ENCODE measurements around the gene SLC25A27.
A peak's percentile ranks its signal among the peaks of the same experiment; 100 is the strongest.
"Not testable (repeated sequence)": the region's sequence is repeated elsewhere in the genome, so short reads cannot be mapped to it uniquely, and the experiment has no call there.

The SLC25A27 gene, protein sequence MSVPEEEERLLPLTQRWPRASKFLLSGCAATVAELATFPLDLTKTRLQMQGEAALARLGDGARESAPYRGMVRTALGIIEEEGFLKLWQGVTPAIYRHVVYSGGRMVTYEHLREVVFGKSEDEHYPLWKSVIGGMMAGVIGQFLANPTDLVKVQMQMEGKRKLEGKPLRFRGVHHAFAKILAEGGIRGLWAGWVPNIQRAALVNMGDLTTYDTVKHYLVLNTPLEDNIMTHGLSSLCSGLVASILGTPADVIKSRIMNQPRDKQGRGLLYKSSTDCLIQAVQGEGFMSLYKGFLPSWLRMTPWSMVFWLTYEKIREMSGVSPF

DNA sequence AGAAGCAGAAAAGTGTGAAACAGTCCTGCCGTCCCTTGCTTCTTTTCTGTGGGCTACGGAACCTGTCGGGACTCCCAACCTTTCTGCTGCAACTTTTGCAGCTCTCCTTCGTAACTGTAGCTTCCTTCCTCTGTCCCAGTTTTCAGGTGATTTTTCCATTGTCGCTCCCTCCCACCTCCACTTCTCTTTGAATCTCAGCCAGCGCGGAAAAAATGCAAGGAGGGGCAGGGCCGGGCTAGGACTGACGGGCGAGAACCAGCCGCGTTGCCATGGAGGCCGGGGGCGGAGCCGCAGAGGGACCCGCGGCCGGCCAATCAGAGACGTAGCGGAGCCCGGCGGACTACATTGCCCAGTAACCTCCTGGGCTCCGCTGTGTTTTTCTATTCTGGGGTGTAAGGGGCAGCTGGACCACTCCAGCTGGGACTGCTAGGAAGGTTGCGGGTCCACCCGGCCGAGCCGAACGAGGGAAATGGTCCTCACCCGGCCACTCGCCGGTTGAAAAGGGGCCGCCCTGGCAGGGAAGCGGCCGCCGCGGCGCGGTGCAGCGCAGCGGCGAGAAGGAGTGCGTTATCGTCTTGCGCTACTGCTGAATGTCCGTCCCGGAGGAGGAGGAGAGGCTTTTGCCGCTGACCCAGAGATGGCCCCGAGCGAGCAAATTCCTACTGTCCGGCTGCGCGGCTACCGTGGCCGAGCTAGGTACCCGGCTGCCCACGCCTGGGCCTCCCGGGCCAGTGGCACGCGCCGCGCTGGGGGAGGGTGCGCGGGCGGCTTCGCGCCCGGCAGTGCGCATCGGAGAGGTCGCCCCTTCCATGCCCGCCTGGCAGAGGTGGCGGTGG is at the start of gene SLC25A27, which contains the start of gene CYP39A1:
TSS of gene SLC25A27 (plus strand) at position 373 of the 836 bp plus-strand sequence. CDS start at position 591, 218 bp downstream.
TSS of gene CYP39A1 (minus strand) at position 216 of the 836 bp plus-strand sequence. CDS start 236 bp downstream, outside the sequence.
- DNase-seq (ENCODE audit: low read depth), result peak; percentile 86

DNA sequence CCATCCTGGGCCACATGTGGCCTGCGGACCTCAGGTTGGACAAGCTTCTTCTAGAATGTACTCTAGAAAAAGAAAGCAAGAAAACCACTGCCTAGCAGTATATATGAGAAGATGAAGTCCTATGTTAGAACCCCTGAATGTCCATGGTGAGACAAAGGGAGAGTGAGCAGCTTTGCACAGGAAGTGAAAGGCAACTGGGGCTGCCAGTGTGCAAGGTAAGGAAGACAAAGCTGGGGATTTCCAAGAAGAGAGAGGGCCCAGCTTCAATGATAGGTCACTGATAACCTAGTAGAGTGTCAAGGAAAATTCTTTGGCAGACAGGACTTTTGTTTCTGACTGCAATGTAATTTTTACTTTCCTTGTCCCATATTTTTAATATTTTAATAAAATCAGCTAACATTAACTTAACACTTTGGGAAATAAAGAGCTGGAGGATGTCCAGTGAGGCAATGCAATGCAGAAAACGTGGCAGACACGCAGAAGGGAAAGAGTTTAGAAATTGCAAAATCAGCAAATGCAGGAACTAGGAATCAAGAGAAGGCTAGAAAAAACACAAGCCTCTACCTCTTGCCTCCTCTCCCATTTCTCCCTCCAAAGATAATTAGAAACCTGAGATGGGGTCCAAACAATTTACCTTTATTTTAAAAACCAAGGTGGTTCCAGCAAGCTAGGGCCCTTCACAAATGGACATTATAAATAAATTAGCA is 47.5 kb upstream of the SLC25A27 start:
- no peak for DNase-seq (ENCODE audit: low read depth)

DNA sequence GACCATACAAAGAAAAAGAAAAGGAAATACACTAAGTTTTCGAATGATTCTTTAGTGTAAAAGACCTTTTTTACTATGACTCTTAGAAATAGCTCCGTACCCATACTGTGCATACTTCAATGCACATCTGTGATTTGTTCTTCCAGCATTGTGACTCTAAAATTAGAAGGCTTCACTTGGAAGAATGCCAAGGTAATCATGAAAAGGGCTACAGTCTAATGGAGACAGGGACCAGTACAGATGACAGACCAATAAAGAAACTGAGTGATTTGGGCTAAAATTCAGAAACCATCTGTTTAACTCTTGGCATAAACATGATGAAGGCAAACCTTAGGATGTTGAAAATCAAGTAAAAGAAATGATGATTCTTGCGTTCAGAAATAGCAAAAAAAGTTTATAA is 46.4 kb upstream of the SLC25A27 start:
- DNase-seq (ENCODE audit: low read depth), result no peak

DNA sequence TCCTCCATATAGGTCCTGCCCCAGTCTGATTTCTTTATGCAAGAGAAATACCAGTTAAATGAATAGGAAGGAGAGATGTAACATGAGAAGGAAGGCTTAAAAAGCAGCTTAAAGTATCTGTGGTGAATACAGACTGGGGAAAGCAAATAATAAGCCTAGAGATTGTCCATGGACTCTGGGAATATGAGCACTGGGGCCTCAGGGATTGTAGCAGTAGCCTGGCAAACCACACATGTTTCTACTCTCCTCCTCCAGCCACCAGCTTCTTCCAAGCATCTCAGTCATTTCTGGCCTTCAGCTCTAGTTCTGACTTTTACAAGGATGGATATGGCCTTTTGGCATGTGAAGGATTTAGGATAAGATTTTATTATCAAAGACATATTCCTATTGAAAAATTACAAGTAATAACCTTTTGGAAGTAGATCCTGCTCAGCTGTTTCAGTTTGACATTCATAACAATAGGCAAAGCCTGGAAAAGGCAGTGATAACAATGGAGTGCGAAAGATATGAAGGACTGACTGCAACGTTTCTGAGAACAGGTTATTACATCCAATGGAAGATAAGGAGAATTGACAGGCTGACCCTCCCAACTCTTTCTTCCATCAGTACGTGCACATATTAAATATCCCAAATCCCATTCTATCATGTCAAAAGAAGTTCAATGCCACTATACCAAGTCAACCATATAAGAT is 41.8 kb upstream of the SLC25A27 start:
- DNase-seq (ENCODE audit: low read depth), result no peak

DNA sequence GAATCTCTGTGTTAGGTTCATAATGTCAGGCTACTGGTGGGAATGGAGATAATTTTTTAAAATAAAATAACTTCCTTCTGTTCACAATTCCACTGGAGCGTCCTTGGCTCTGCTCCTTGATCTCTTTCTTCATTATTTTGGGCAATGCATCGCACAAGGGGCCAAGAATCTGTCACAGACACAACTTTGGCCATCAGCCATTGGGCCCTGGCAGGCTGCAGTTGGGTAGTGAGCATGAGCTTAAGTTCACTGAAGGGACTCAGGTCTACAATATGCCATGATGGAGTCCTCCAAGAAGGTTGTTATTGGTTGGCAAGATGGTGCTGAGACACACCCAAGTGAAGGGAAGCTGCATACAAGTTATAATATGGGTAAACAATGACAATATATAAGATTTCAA is 40.1 kb upstream of the SLC25A27 start:
- DNase-seq (ENCODE audit: low read depth), result peak; percentile 25

DNA sequence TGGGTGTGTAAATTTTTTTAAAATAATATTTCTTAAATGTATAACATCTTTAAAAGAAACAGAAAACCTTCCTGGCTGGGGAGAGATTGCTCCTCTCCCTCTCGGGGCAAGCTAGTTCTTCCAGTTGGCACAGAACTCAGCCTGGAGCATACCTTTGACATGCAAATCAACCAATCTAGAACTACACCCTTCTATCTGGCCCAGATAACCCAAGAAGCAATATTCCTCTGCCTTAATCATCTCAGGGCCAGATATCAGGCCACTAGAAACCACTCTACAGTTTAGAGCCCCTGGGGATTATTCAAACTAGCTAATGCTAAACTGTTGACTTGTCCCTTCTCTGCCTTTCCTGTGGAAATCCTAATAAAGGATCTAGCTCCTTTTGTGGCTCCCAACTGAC is 34.0 kb upstream of the SLC25A27 start:
- DNase-seq (ENCODE audit: low read depth), result no peak

DNA sequence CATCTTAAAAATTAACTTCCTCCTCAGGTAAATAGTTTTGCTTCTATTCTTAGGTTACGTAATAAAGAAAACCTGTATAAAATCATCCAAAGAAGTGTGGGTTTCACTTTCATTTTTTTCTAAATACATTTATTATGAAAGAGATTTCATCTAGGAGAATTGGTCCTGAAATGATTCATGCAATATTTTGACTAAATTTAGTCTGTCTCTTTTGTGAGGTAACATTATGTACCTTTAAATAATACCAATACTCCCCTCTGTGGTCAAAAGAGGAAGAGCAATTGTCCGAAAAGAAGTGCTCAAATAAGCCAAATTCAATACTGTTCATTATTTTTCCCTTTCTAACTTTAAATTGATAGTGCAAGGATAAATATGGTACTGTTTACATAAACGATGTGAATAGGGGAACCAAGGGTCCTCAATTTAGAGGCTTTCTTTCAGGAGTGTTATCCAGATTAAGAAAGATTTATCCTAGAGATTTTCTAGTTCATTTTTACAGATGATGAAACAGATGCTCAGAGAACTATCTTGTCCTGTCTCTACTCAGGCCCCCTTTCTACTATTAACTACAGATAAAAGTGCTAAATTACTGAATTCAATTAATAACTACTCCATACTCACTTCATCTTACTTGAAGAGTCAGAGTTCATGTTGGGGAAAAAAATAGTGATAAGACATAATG is 26.4 kb upstream of the SLC25A27 start:
- peak; percentile 43 for DNase-seq (ENCODE audit: low read depth)

DNA sequence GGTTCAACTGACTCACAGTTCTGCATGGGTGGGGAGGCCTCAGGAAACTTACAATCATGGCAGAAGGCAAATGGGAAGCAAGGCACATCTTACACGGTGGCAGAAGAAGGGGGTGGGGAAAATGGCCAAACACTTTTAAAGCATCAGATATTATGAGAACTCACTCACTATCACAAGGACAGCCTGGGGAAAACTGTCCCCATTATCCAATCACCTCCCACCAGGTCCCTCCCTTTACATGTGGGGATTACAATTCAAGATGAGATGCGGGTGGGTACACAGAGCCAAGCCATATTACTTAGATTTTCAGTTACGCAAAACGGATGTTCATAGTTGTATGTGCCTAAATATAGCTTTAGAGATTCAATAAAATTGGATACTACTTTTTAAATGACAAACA is 25.8 kb upstream of the SLC25A27 start:
- DNase-seq (ENCODE audit: low read depth), result no peak

DNA sequence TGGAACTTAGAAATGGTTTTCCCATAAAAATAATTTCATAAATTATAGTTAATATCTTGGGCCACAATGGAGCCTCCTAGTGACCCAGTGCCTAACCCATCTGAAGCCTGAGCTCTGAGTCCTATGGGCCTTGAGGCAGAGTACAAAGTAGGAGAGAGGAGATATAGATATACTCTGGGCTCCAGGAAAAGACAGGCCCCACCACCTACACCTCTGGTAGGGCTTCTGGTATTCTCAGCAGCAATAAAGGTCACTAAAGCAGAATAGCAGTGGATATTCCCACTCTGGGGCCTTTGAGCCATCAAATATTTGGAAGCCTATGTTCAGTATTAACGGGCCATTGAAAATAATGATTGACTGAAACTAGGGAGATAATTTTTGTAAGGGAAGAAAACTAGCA is 24.3 kb upstream of the SLC25A27 start:
- no peak for DNase-seq (ENCODE audit: low read depth)

DNA sequence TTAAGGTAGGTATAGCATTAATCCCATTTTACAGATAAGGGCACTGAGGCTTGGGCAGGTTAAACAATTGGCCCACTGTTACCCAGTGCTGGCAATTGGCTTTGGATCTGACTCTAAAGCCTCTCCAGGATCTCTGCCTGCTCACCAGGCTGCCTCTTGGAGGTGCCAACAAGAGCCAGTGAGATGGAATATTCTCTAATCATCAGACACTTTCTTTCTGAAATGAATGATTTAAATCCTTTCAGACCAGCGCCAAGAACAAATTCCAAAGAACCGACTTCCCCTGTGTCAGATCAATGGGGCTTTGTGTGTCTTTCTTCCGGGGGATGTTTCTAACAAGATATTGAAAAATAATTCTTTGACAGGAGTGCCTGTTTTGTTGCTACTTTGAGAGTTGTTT is 23.8 kb upstream of the SLC25A27 start:
- no peak for DNase-seq (ENCODE audit: low read depth)

DNA sequence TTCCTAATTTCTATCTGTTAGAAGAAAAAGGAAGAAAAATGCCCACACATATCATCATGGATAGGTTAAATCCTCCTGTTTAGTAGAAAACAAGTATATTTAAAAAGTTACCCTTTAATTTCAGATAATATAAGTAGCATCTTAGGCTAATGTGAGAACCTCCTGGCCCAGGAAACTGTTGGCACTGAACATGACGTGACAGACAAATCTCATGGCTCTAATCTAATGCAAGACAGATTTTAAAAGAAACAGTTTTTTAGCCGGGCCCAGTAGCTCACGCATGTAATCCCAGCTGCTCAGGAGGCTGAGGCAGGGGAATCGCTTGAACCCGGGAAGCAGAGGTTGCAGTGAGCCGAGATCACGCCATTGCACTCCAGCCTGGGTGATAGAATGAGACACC is 23.1 kb upstream of the SLC25A27 start:
- DNase-seq (ENCODE audit: low read depth), result no peak

DNA sequence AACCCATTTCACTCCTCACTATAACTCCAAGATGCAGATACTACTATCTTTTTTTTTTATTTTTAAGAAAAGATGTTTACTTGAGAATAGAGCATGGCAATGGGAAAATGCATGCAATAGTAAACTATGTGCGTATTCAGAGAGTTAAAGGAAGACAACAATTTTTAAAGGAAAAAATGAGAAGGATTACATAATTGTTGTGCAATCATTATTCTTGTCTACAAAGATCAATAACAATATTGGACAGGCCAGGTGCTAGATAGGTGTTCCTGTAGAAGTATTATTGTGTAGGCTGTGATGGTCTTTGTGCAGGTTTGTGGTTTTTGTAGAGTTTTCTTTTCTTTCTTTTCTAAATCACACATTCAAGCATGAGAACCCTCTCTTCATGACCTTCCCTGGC is 20.7 kb upstream of the SLC25A27 start:
- no peak for DNase-seq (ENCODE audit: low read depth)

DNA sequence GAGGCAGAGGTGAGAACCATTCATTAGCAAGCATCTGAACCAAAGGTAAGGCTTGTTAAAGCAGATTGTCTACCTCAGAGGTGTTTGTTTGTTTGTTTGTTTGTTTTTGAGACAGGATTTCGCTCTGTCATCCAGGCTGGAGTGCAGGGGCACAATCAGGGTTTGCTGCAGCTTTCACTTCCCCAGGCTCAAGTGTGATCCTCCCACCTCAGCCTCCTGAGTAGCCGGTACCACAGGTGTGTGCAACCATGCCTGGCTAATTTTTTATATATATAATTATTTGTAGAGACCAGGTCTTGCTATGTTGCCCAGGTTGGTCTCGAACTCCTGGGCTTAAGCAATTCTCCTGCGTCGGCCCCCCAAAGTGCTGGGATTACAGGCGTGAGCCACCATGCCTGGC is 17.3 kb upstream of the SLC25A27 start:
- DNase-seq (ENCODE audit: low read depth), result no peak

DNA sequence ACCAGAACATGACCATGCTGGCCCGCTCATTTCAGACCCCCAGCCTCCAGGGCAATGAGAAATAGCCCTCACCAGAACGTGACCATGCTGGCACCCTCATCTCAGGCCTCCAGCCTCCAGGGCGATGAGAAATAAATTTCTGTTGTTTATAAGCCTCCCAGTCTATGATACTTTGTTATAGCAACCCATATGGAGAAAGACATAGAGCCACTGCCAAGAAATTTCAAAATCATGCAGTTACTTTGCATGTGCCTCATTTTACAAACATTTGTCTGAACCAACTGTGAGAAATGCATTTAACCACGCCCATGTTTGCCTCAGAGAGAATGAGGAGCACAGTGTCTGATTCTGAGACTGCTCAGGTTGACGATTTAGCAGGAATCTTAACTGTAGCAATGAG is 15.6 kb upstream of the SLC25A27 start:
- DNase-seq (ENCODE audit: low read depth), result peak; percentile 95

DNA sequence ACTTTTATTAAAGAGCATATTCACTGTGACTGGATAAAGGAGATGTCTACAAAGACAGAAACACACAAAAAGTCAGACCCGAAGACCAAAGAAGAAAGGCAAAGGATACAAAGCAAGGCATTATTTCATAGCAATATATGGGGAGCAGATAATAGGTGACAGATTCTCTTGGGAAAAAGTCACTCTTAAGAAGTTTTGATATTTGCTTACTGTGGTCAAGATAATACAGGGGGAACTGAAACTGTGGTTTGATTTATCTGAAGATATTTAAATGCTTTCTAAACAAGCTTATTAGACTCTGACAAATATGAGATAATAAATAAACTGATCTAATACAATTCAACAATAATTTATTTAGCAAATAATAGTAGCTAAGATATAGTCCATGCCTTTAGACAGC is 14.8 kb upstream of the SLC25A27 start:
- DNase-seq (ENCODE audit: low read depth), result no peak

DNA sequence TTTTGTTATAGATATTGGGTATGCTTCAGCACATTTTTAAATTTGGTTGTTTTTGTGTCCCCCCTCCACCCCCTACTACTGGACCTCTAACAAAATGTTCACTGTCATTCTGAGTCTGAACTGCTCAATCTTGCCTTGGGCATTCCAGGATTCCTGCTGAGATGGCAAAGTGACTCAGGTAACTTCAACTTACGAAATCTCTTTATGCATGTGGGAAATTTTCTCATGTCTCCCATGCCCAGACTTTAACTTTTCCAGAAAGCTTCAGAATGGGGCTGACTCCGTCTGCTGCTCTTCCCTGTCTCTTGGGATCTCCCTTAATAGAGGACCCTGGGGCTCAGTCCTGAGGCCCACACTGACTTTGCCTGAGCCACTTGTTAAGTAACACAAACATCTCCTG is 14.1 kb upstream of the SLC25A27 start:
- no peak for DNase-seq (ENCODE audit: low read depth)

DNA sequence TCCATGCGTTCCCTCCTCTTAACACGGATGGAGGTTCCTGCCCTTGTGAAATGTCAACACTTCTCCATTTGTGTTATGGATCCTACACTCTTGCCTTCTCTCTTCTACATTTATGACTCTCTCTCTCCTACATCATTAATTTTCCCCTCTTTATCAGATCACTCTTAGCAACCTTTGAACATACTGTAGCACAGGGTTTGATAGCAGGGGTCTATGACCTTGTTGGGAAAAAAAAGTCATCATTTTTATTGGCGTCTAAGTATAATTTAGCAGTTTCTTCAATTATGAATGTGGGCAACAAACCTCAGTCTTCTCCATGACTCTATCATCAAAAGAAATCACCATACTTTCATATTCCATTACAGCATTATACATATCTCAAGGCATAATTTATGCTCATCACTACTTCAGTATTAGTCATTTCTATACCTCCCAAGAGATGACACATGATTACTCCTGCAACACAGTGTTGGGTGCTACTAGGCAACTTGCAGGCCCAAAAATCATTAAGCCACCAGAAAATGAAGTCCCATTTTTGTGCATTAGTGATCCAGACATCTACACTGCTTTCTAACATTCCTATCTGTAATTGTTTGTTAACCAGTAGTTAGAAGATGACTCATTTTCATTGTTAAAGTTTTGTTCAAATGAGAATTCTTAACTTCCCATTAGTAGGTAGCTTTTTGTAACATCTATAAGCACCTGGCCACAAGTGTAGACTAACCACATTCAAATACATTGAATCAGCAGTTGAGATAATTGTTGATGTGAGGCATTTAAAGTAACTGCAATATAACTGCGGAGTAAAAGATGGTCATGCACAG is 9.6 kb upstream of the SLC25A27 start:
- no peak for DNase-seq (ENCODE audit: low read depth)

DNA sequence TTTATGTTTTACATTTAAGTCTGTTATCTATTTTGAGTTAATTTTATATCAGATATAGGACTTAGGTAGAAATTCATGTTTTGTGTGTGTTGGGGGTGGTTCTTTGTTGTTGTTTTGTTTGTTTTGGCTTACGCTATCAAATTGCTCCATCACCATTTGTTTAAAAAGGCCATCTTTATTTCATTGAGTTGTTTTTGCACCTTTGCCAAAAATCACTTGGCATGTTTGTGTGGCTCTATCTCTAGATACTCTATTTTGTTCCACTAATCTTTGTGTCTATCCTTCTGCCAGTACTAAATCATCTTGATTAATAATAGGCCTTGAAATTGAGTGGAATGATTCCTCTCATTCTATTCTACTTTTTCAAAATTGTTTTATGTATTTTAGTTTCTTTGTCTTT is 7.5 kb upstream of the SLC25A27 start:
- no peak for DNase-seq (ENCODE audit: low read depth)

DNA sequence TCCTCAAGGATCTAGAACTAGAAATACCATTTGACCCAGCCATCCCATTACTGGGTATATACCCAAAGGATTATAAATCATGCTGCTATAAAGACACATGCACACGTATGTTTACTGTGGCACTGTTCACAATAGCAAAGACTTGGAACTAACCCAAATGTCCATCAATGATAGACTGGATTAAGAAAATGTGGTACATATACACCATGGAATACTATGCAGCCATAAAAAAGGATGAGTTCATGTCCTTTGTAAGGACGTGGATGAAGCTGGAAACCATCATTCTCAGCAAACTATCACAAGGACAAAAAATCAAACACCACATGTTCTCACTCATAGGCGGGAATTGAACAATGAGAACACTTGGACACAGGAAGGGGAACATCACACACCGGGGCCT is 4.7 kb upstream of the SLC25A27 start:
- DNase-seq (ENCODE audit: low read depth), result not testable (repeated sequence)

DNA sequence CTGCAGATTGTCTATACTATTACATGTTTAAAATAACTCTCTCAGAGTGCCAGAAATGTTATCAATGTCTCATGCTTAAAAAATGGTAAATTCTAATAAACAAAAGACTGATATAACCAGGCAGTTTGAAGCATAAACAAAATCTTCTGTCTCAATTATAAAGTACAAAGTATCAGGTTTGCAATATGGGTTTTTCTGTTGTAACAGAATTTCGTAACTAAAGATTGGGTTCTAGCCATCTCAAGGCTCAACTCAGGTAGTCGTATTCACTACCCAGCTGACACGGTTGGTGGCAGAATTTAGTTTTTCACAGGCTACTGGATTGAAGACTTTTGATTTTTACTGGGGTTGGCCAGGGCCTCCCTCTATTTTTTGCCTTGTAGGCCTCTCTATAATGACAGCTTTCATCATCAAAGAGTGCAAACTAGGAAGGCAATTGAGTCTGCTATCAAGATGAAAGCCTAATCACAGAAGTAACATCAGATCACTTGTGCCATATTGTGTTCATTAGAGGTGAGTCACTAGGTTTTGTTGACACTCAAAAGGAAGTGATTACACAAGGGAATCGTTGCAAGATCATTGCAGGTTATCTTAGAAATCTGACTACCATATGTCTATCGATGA is 3.8 kb upstream of the SLC25A27 start:
- DNase-seq (ENCODE audit: low read depth), result peak; percentile 35

All from fibroblast of gingiva (primary cell).